SK-N-SH (cell line): ENCODE data around the gene TACC2. TPM values are rescaled to one million over a fixed set of nuclear protein-coding genes. Genes with fewer than 3 reads are reported as not detected.

Experiments used
- CTCF ChIA-PET: fragments of 300-600, 350-600 bp; formaldehyde crosslinking; extraction: SDS; loops from one replicate; lab custom pipeline; 2021; lab: Yijun Ruan, JAX
- POLR2A ChIA-PET: fragments of 350-600 bp; sonication (Branson Sonifier 250); formaldehyde crosslinking; extraction: SDS; loops from one replicate; lab custom pipeline; 2020; ENCODE audit warnings: antibody characterized with exemption, inconsistent platforms; lab: Yijun Ruan, JAX
- DNase-seq: peaks from one replicate; pipeline ENCODE4 v3.0.0; 2012
- H2AFZ ChIP-seq: fragments of 200-600 bp; sonication (generic); 2 replicates; pipeline ENCODE4 v1.8.1; 2016; ENCODE audit warnings: antibody characterized with exemption, mild to moderate bottlenecking, low read depth
- H3F3A ChIP-seq: fragments of 200-600 bp; sonication (generic); replicated peaks from 2 replicates; pipeline ENCODE3; 2016; ENCODE audit warnings: antibody characterized with exemption, mild to moderate bottlenecking; ENCODE audit not compliant: insufficient read depth
- H3K27ac ChIP-seq, 2 experiments: fragments of 200-500 bp in 1 of 2; fragments of 200-600 bp in 1 of 2; sonication (Bioruptor generic) in 1 of 2; sonication (generic), shearing (Covaris generic) in 1 of 2; 2 replicates each; pipeline versions ENCODE4 v1.5.1 to v1.6.1; 2014 to 2016; ENCODE audit warnings: low read depth in 2 of 2, inconsistent platforms in 1 of 2, low read length in 1 of 2, mild to moderate bottlenecking in 1 of 2, mixed read lengths in 1 of 2
- H3K27me3 ChIP-seq: fragments of 200-600 bp; sonication (generic), shearing (Covaris generic); 2 replicates; pipeline ENCODE4 v1.6.1; 2016; ENCODE audit warnings: mixed run types; ENCODE audit not compliant: insufficient read depth
- H3K36me3 ChIP-seq, 2 experiments: fragments of 200-500 bp in 1 of 2; fragments of 200-600 bp in 1 of 2; sonication (Bioruptor generic) in 1 of 2; sonication (generic) in 1 of 2; replicated peaks in 1 of 2; 2 replicates each; pipeline versions ENCODE3 to v1.5.1; 2014 to 2016; ENCODE audit warnings: low read length in 1 of 2, mild to moderate bottlenecking in 1 of 2; ENCODE audit not compliant: insufficient read depth in 2 of 2, control insufficient read depth in 1 of 2
- H3K4me1 ChIP-seq, 2 experiments: fragments of 200-500 bp in 1 of 2; fragments of 200-600 bp in 1 of 2; sonication (Bioruptor generic) in 1 of 2; sonication (generic), shearing (Covaris generic) in 1 of 2; 2 replicates each; pipeline versions ENCODE4 v1.5.1 to v1.6.1; 2014 to 2016; ENCODE audit warnings: low read depth in 1 of 2, low read length in 1 of 2, mixed run types in 1 of 2; ENCODE audit not compliant: insufficient read depth in 2 of 2, control insufficient read depth in 1 of 2
- H3K4me2 ChIP-seq: fragments of 200-600 bp; sonication (generic), shearing (Covaris generic); 2 replicates; pipeline ENCODE4 v1.6.1; 2017; ENCODE audit warnings: mixed run types
- H3K4me3 ChIP-seq, 2 experiments: fragments of 200-500 bp in 1 of 2; fragments of 200-600 bp in 1 of 2; sonication (Bioruptor generic) in 1 of 2; sonication (generic), shearing (Covaris generic) in 1 of 2; 2 replicates each; pipeline versions ENCODE4 v1.5.1 to v1.8.1; 2014 to 2016; ENCODE audit warnings: low read depth in 2 of 2, inconsistent platforms in 1 of 2, low read length in 1 of 2, mild to moderate bottlenecking in 1 of 2, mixed read lengths in 1 of 2, moderate library complexity in 1 of 2
- H3K79me2 ChIP-seq: fragments of 200-600 bp; sonication (generic); 2 replicates; pipeline ENCODE4 v1.8.1; 2017; ENCODE audit warnings: mild to moderate bottlenecking; ENCODE audit not compliant: insufficient read depth
- H3K9ac ChIP-seq: fragments of 200-600 bp; sonication (generic); 2 replicates; pipeline ENCODE4 v1.6.1; 2017; ENCODE audit warnings: mixed run types
- H3K9me2 ChIP-seq: fragments of 200-600 bp; sonication (generic); 2 replicates; pipeline ENCODE4 v1.6.1; 2017; ENCODE audit warnings: mixed run types
- H3K9me3 ChIP-seq: fragments of 200-600 bp; sonication (generic); 2 replicates; pipeline ENCODE4 v1.6.1; 2017; ENCODE audit warnings: mixed run types, mild to moderate bottlenecking, moderate library complexity
- H4K20me1 ChIP-seq: fragments of 200-600 bp; sonication (generic); 2 replicates; pipeline ENCODE4 v1.6.1; 2017; ENCODE audit warnings: mild to moderate bottlenecking, mixed run types; ENCODE audit not compliant: insufficient read depth
- CHD2 ChIP-seq: fragments of 150-350 bp; IDR thresholded peaks from 2 replicates; pipeline ENCODE4 v1.6.1; 2018; ENCODE audit warnings: low read length; ENCODE audit not compliant: partially characterized antibody
- ELF1 ChIP-seq: IDR thresholded peaks from 2 replicates; pipeline ENCODE4 v1.4.0; 2012
- EP300 ChIP-seq, 2 experiments: IDR thresholded peaks; 2 replicates each; pipeline versions ENCODE4 v1.4.0 to v1.6.1; 2012; ENCODE audit warnings: borderline replicate concordance in 1 of 2, low read depth in 1 of 2, low read length in 1 of 2
- EZH2phosphoT487 ChIP-seq: fragments of 200-600 bp; sonication (generic); IDR thresholded peaks from 2 replicates; pipeline ENCODE4 v1.6.1; 2017; ENCODE audit warnings: low read depth, mixed run types, mild to moderate bottlenecking, antibody characterized with exemption, moderate library complexity, borderline replicate concordance
- FOXJ3 ChIP-seq: sonication (generic); formaldehyde crosslinking; IDR thresholded peaks from 2 replicates; pipeline ENCODE4 v1.5.1; 2020; ENCODE audit warnings: mild to moderate bottlenecking, missing genetic modification reagents
- FOXM1 ChIP-seq: IDR thresholded peaks from 2 replicates; pipeline ENCODE4 v1.4.0; 2012; ENCODE audit warnings: low read depth, mild to moderate bottlenecking
- GABPA ChIP-seq: IDR thresholded peaks from 2 replicates; pipeline ENCODE4 v1.4.0; 2012; ENCODE audit warnings: low read depth, mild to moderate bottlenecking
- GATA2 ChIP-seq: sonication (generic); formaldehyde crosslinking; IDR thresholded peaks from 2 replicates; pipeline ENCODE4 v1.5.0; 2020; ENCODE audit warnings: mild to moderate bottlenecking, missing genetic modification reagents
- MEF2A ChIP-seq: IDR thresholded peaks from 2 replicates; pipeline ENCODE4 v1.4.0; 2012; ENCODE audit warnings: low read depth, borderline replicate concordance
- MXI1 ChIP-seq: IDR thresholded peaks from 2 replicates; pipeline ENCODE4 v1.6.1; 2012; ENCODE audit warnings: mild to moderate bottlenecking, low read depth, low read length, improper control_type of control experiment
- NFIC ChIP-seq: IDR thresholded peaks from 2 replicates; pipeline ENCODE4 v1.4.0; 2012; ENCODE audit warnings: borderline replicate concordance
- RXRA ChIP-seq: IDR thresholded peaks from 2 replicates; pipeline ENCODE4 v1.4.0; 2012; ENCODE audit warnings: low read depth, mild to moderate bottlenecking, borderline replicate concordance
- SIN3A ChIP-seq: IDR thresholded peaks from 2 replicates; pipeline ENCODE4 v1.6.1; 2012; ENCODE audit warnings: low read depth, mild to moderate bottlenecking, low read length, moderate library complexity, borderline replicate concordance
- TAF1 ChIP-seq: IDR thresholded peaks from 2 replicates; pipeline ENCODE4 v1.6.1; 2012; ENCODE audit warnings: low read depth, mild to moderate bottlenecking, low read length, moderate library complexity, borderline replicate concordance
- TCF12 ChIP-seq: IDR thresholded peaks from 2 replicates; pipeline ENCODE4 v1.4.0; 2012
- TEAD4 ChIP-seq: IDR thresholded peaks from 2 replicates; pipeline ENCODE4 v1.4.0; 2012; ENCODE audit warnings: mild to moderate bottlenecking, borderline replicate concordance; ENCODE audit not compliant: insufficient read depth
- WGBS: methylation state at CpG from one replicate; pipeline ENCODE4 v1.1.6; 2017; ENCODE audit warnings: low lambda C conversion rate; 5-methylcytosine and 5-hydroxymethylcytosine counted together
- polyA plus RNA-seq, 3 experiments: library from polyadenylated mRNA; depleted of rRNA; stranded (reverse); fragments of >200 nt; gene quantifications; 2 replicates each; pipeline ENCODE4 v1.2.3, GENCODE V29; 2012
- TF ChIP-seq, protein P1 (sequence below): IDR thresholded peaks from 2 replicates; pipeline ENCODE4 v1.4.0; 2012; ENCODE audit warnings: low read depth, borderline replicate concordance
- TF ChIP-seq, protein P2 (sequence below): IDR thresholded peaks from 2 replicates; pipeline ENCODE4 v1.6.1; 2012; ENCODE audit warnings: mild to moderate bottlenecking, low read depth, low read length, moderate library complexity
- TF ChIP-seq, protein P3 (sequence below): IDR thresholded peaks from 2 replicates; pipeline ENCODE4 v1.4.0; 2012; ENCODE audit warnings: low read depth
- TF ChIP-seq, protein P4 (sequence below): fragments of 200-600 bp; sonication (generic); IDR thresholded peaks from 2 replicates; pipeline ENCODE4 v1.6.1; 2017; ENCODE audit warnings: antibody characterized with exemption, mild to moderate bottlenecking, moderate library complexity

TACC2 gene
- polyA plus RNA-seq, 1 of the 3 experiments (the other 2 are of a cell fraction) = 8.8 TPM

DNA sequence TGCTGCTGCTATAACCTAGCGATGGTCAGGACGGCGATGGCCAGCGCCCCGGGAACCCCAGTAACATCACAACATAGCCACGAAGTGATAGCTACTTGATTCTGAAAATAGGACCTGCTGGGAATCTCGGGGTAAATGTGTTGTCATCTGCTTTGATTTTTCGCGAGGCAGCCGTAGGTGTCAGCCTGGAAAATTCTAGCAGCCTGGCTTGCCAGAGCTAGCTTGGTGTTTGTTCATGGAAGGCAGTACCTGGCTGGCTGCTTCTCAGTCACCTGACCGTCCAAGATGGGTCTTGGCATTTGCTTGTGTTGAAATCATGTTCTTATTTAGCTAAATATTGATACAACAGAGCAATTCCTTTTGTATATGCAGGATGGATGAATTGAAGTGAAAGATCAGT is 199.7 kb downstream of the TACC2 start:
- ChIA-PET POLR2A (interaction anchor here (1.0 to 1.4 kb wide), 2 partner anchors 9 to 15 kb away, joined by 3 read pairs; no protein-coding TSS in a partner anchor), CTCF (no interaction called here)
- no peak for DNase-seq
- H3K9ac ChIP-seq = no peak overlapping the region
- WGBS = 98% methylated on average over 11 of the region's 11 CpGs
- no peak overlapping the region for H3K27ac ChIP-seq
- no peaks in the 10 kb centered on the region for H3K27me3 ChIP-seq
- no peaks in the 10 kb centered on the region for H3K36me3 ChIP-seq
- peaks cover 2 to 14% of the 10 kb centered on the region in 2 experiments; a peak in 2 of 4 replicates for H3K4me1 ChIP-seq
- H3K79me2 ChIP-seq = peaks cover 5% of the 10 kb centered on the region
- H3K9me3 ChIP-seq = no peaks in the 10 kb centered on the region
- H3K4me2 ChIP-seq = no peak overlapping the region
- no peaks in the 10 kb centered on the region for H4K20me1 ChIP-seq
- no peak overlapping the region for H2AFZ ChIP-seq
- TF ChIP-seq, protein P1, sequence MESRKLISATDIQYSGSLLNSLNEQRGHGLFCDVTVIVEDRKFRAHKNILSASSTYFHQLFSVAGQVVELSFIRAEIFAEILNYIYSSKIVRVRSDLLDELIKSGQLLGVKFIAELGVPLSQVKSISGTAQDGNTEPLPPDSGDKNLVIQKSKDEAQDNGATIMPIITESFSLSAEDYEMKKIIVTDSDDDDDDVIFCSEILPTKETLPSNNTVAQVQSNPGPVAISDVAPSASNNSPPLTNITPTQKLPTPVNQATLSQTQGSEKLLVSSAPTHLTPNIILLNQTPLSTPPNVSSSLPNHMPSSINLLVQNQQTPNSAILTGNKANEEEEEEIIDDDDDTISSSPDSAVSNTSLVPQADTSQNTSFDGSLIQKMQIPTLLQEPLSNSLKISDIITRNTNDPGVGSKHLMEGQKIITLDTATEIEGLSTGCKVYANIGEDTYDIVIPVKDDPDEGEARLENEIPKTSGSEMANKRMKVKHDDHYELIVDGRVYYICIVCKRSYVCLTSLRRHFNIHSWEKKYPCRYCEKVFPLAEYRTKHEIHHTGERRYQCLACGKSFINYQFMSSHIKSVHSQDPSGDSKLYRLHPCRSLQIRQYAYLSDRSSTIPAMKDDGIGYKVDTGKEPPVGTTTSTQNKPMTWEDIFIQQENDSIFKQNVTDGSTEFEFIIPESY = no peak
- TF ChIP-seq TCF12 (no peak), FOXJ3 (CRISPR knock-in tag) (no peak), TEAD4 (no peak), TAF1 (no peak), GABPA (no peak), MEF2A (no peak), EZH2phosphoT487 (no peak), CHD2 (no peak), NFIC (no peak), ELF1 (no peak), MXI1 (no peak), FOXM1 (no peak), SIN3A (no peak), EP300 (IDR thresholded peaks at IDR 0.05; ENCODE audit: borderline replicate concordance in 1 of 2, low read depth in 1 of 2, low read length in 1 of 2) (no peak), RXRA (no peak), GATA2 (no peak)
- TF ChIP-seq, protein P2, sequence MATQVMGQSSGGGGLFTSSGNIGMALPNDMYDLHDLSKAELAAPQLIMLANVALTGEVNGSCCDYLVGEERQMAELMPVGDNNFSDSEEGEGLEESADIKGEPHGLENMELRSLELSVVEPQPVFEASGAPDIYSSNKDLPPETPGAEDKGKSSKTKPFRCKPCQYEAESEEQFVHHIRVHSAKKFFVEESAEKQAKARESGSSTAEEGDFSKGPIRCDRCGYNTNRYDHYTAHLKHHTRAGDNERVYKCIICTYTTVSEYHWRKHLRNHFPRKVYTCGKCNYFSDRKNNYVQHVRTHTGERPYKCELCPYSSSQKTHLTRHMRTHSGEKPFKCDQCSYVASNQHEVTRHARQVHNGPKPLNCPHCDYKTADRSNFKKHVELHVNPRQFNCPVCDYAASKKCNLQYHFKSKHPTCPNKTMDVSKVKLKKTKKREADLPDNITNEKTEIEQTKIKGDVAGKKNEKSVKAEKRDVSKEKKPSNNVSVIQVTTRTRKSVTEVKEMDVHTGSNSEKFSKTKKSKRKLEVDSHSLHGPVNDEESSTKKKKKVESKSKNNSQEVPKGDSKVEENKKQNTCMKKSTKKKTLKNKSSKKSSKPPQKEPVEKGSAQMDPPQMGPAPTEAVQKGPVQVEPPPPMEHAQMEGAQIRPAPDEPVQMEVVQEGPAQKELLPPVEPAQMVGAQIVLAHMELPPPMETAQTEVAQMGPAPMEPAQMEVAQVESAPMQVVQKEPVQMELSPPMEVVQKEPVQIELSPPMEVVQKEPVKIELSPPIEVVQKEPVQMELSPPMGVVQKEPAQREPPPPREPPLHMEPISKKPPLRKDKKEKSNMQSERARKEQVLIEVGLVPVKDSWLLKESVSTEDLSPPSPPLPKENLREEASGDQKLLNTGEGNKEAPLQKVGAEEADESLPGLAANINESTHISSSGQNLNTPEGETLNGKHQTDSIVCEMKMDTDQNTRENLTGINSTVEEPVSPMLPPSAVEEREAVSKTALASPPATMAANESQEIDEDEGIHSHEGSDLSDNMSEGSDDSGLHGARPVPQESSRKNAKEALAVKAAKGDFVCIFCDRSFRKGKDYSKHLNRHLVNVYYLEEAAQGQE = no peak
- TF ChIP-seq, protein P3, sequence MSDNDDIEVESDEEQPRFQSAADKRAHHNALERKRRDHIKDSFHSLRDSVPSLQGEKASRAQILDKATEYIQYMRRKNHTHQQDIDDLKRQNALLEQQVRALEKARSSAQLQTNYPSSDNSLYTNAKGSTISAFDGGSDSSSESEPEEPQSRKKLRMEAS = no peak
- TF ChIP-seq, protein P4, sequence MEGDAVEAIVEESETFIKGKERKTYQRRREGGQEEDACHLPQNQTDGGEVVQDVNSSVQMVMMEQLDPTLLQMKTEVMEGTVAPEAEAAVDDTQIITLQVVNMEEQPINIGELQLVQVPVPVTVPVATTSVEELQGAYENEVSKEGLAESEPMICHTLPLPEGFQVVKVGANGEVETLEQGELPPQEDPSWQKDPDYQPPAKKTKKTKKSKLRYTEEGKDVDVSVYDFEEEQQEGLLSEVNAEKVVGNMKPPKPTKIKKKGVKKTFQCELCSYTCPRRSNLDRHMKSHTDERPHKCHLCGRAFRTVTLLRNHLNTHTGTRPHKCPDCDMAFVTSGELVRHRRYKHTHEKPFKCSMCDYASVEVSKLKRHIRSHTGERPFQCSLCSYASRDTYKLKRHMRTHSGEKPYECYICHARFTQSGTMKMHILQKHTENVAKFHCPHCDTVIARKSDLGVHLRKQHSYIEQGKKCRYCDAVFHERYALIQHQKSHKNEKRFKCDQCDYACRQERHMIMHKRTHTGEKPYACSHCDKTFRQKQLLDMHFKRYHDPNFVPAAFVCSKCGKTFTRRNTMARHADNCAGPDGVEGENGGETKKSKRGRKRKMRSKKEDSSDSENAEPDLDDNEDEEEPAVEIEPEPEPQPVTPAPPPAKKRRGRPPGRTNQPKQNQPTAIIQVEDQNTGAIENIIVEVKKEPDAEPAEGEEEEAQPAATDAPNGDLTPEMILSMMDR = no peak
- no peaks in the 10 kb centered on the region for H3F3A ChIP-seq
- H3K9me2 ChIP-seq = no peaks in the 10 kb centered on the region
- no peak overlapping the region for H3K4me3 ChIP-seq
